Tibial nerve (tissue), 4 donors: Measurements from ENCODE around the gene GALNT6.

ENCODE experiments used
- EP300 ChIP-seq, 2 donors: sonication (generic); formaldehyde crosslinking; IDR thresholded peaks; one replicate each; pipeline ENCODE4 v1.6.1; 2017; ENCODE audit warnings: antibody characterized with exemption in 2 of 2, mild to moderate bottlenecking in 1 of 2
- TF ChIP-seq, protein P1 (sequence below), 5 experiments: fragments of 200-600 bp in 3 of 5; fragments of 450-650 bp in 2 of 5; sonication (generic) in 3 of 5; IDR thresholded peaks; one replicate each; pipeline ENCODE4 v1.5.1; 2016 to 2019; ENCODE audit warnings: antibody characterized with exemption in 5 of 5, mild to moderate bottlenecking in 3 of 5, moderate library complexity in 2 of 5

DNA sequence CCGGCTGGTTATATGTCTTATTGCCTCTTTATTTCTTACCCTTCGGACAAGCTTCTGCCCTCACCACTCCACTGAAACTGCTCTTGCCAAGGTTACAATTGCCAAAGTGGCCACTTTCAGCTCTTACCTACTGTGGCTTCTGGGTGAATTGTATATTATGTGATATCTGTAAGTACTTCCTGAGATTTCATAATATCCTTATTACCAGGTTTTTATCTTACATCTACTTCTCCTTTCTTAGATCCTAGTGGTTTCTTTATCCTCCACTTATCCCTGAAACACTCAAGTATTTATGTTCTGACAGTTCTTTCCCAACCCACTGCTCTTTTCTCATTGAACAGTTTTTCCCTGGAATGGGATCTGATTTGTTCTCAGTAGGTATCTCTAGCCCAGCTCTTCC is 55.3 kb downstream of the GALNT6 start:
- no peak for TF ChIP-seq EP300 (IDR thresholded peaks at IDR 0.05)
- TF ChIP-seq, protein P1, sequence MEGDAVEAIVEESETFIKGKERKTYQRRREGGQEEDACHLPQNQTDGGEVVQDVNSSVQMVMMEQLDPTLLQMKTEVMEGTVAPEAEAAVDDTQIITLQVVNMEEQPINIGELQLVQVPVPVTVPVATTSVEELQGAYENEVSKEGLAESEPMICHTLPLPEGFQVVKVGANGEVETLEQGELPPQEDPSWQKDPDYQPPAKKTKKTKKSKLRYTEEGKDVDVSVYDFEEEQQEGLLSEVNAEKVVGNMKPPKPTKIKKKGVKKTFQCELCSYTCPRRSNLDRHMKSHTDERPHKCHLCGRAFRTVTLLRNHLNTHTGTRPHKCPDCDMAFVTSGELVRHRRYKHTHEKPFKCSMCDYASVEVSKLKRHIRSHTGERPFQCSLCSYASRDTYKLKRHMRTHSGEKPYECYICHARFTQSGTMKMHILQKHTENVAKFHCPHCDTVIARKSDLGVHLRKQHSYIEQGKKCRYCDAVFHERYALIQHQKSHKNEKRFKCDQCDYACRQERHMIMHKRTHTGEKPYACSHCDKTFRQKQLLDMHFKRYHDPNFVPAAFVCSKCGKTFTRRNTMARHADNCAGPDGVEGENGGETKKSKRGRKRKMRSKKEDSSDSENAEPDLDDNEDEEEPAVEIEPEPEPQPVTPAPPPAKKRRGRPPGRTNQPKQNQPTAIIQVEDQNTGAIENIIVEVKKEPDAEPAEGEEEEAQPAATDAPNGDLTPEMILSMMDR (IDR thresholded peaks at IDR 0.05) = no peak
